Measurements from ENCODE around the gene ETS2.

The ETS2 gene

GRCh38 chr21:38784458-38785266 lies 21.1 kb upstream of the ETS2 start:
- DNase-seq: no peak

GRCh38 chr21:38785483-38785882 lies 20.2 kb upstream of the ETS2 start:
- no peak for DNase-seq

- DNase-seq: no peak
Measured at GRCh38 chr21:38787016-38787415, 18.7 kb upstream of the ETS2 start.

GRCh38 chr21:38787461-38788274 lies 18.1 kb upstream of the ETS2 start:
- peak; percentile 74 for DNase-seq

GRCh38 chr21:38788275-38788905 lies 17.3 kb upstream of the ETS2 start:
- DNase-seq: no peak

- DNase-seq: no peak
Measured at GRCh38 chr21:38789275-38789674, 16.5 kb upstream of the ETS2 start.

- no peak for DNase-seq
Measured at GRCh38 chr21:38790059-38790458, 15.7 kb upstream of the ETS2 start.

- no peak for DNase-seq
Measured at GRCh38 chr21:38790961-38791360, 14.8 kb upstream of the ETS2 start.

- DNase-seq: no peak
Measured at GRCh38 chr21:38792676-38793459, 12.9 kb upstream of the ETS2 start.

- peak; percentile 91 for DNase-seq
Measured at GRCh38 chr21:38793926-38794713, 11.6 kb upstream of the ETS2 start.

- DNase-seq: peak; percentile 36
Measured at GRCh38 chr21:38794978-38795377, 10.8 kb upstream of the ETS2 start.

- no peak for DNase-seq
Measured at GRCh38 chr21:38795475-38795874, 10.3 kb upstream of the ETS2 start.

- no peak for DNase-seq
Measured at GRCh38 chr21:38796424-38796823, 9.3 kb upstream of the ETS2 start.

- no peak for DNase-seq
Measured at GRCh38 chr21:38797470-38797869, 8.3 kb upstream of the ETS2 start.

- no peak for DNase-seq
Measured at GRCh38 chr21:38798081-38798480, 7.6 kb upstream of the ETS2 start.

GRCh38 chr21:38798481-38798882 lies 7.2 kb upstream of the ETS2 start:
- DNase-seq: no peak

- no peak for DNase-seq
Measured at GRCh38 chr21:38800046-38800758, 5.5 kb upstream of the ETS2 start.

- DNase-seq: no peak
Measured at GRCh38 chr21:38800924-38801744, 4.6 kb upstream of the ETS2 start.

- no peak for DNase-seq
Measured at GRCh38 chr21:38802050-38803026, 3.4 kb upstream of the ETS2 start.
